Esophagus (tissue), 2 donors: ENCODE measurements around the gene HAPLN3. TPM values are rescaled to one million over a fixed set of nuclear protein-coding genes. Genes with fewer than 3 reads are reported as not detected.

Experiments
- H3K27ac ChIP-seq, 2 donors: one replicate each; pipeline ENCODE4 v1.5.1; 2013; ENCODE audit warnings: low read depth in 2 of 2, mild to moderate bottlenecking in 2 of 2, inconsistent platforms in 1 of 2, low read length in 1 of 2, moderate library complexity in 1 of 2
- H3K27me3 ChIP-seq, 2 donors: one replicate each; pipeline ENCODE4 v1.6.1; 2013; ENCODE audit warnings: low read length in 2 of 2, control low read depth in 1 of 2, mild to moderate bottlenecking in 1 of 2; ENCODE audit not compliant: insufficient read depth in 2 of 2, control insufficient read depth in 1 of 2
- H3K36me3 ChIP-seq, 2 donors: one replicate each; pipeline ENCODE4 v1.6.1; 2013; ENCODE audit warnings: low read length in 1 of 2; ENCODE audit not compliant: control insufficient read depth in 2 of 2, insufficient read depth in 2 of 2
- H3K4me1 ChIP-seq, 2 donors: one replicate each; pipeline ENCODE4 v1.6.1; 2013; ENCODE audit warnings: low read length in 1 of 2; ENCODE audit not compliant: control insufficient read depth in 2 of 2, insufficient read depth in 2 of 2
- H3K4me3 ChIP-seq, 2 donors: one replicate each; pipeline ENCODE4 v1.5.1; 2013; ENCODE audit warnings: low read length in 2 of 2, mild to moderate bottlenecking in 2 of 2, low read depth in 1 of 2, moderate library complexity in 1 of 2
- H3K9me3 ChIP-seq, 2 donors: one replicate each; pipeline ENCODE4 v1.6.1; 2013; ENCODE audit warnings: mild to moderate bottlenecking in 2 of 2, low read depth in 1 of 2, low read length in 1 of 2, moderate library complexity in 1 of 2; ENCODE audit not compliant: control insufficient read depth in 2 of 2, insufficient read depth in 1 of 2
- WGBS, 2 donors: extraction: QIAGEN DNeasy Blood & Tissue Kit; methylation state at CpG; one replicate each; pipeline ENCODE4 v1.1.7; 2013; 5-methylcytosine and 5-hydroxymethylcytosine counted together
- polyA plus RNA-seq, 2 donors: library from polyadenylated mRNA; stranded (reverse); fragments of 200-250 nt; gene quantifications; one replicate each; pipeline ENCODE4 v1.2.3, GENCODE V29; 2013
- donor health status: healthy with polysubstance abuse.
- donor health status: Bipolar disorder and iron deficiency.

Gene HAPLN3
- polyA plus RNA-seq, 2 donors = 3.2 to 5.5 TPM

GRCh38 chr15:88858934-88859333 lies 36.4 kb downstream of the HAPLN3 start:
- H3K4me1 ChIP-seq = no peaks in the 10 kb centered on the region
- no peaks in the 10 kb centered on the region for H3K27me3 ChIP-seq
- peaks cover 3 to 4% of the 10 kb centered on the region in 2 donors for H3K9me3 ChIP-seq
- H3K4me3 ChIP-seq = no peak overlapping the region
- 87 to 88% methylated on average over 11 of the region's 11 CpGs for WGBS, 2 donors
- no peak overlapping the region for H3K27ac ChIP-seq
- H3K36me3 ChIP-seq = no peaks in the 10 kb centered on the region

GRCh38 chr15:88852476-88852875 lies 42.9 kb downstream of the HAPLN3 start:
- Histone ChIP-seq H3K36me3 (no peaks in the 10 kb centered on the region), H3K27ac (no peak overlapping the region), H3K4me3 (no peak overlapping the region), H3K4me1 (no peaks in the 10 kb centered on the region), H3K27me3 (no peaks in the 10 kb centered on the region), H3K9me3 (peaks cover 3 to 8% of the 10 kb centered on the region in 2 donors)

- no peaks in the 10 kb centered on the region for H3K4me1 ChIP-seq
- H3K4me3 ChIP-seq = no peak overlapping the region
- no peaks in the 10 kb centered on the region for H3K36me3 ChIP-seq
- peaks cover 0 to 4% of the 10 kb centered on the region in 2 donors for H3K9me3 ChIP-seq
- 82 to 84% methylated on average over 22 of the region's 22 CpGs for WGBS, 2 donors
- H3K27me3 ChIP-seq = no peaks in the 10 kb centered on the region
- no peak overlapping the region for H3K27ac ChIP-seq
Observed at GRCh38 chr15:88849376-88850072, 45.8 kb downstream of the HAPLN3 start.

- Histone ChIP-seq H3K36me3 (no peaks in the 10 kb centered on the region), H3K9me3 (peaks cover 0 to 4% of the 10 kb centered on the region in 2 donors), H3K4me1 (no peaks in the 10 kb centered on the region), H3K27me3 (no peaks in the 10 kb centered on the region), H3K27ac (no peak overlapping the region), H3K4me3 (no peak overlapping the region)
- WGBS, 2 donors = 81 to 88% methylated on average over 3 of the region's 3 CpGs
Observed at GRCh38 chr15:88848203-88848602, 47.1 kb downstream of the HAPLN3 start.

- H3K27ac ChIP-seq = no peak overlapping the region
- no peaks in the 10 kb centered on the region for H3K27me3 ChIP-seq
- 78 to 80% methylated on average over 20 of the region's 20 CpGs for WGBS, 2 donors
- H3K36me3 ChIP-seq = no peaks in the 10 kb centered on the region
- no peaks in the 10 kb centered on the region for H3K4me1 ChIP-seq
- H3K4me3 ChIP-seq = no peak overlapping the region
- peaks cover 0 to 4% of the 10 kb centered on the region in 2 donors for H3K9me3 ChIP-seq
Observed at GRCh38 chr15:88847144-88847543, 48.2 kb downstream of the HAPLN3 start.

- Histone ChIP-seq H3K27ac (no peak overlapping the region), H3K4me3 (no peak overlapping the region), H3K27me3 (no peaks in the 10 kb centered on the region), H3K4me1 (no peaks in the 10 kb centered on the region), H3K36me3 (no peaks in the 10 kb centered on the region), H3K9me3 (no peaks in the 10 kb centered on the region)
- WGBS, 2 donors = 87 to 88% methylated on average over 15 of the region's 15 CpGs
Observed at GRCh38 chr15:88845616-88846015, 49.7 kb downstream of the HAPLN3 start.

GRCh38 chr15:88844749-88845386 lies 50.5 kb downstream of the HAPLN3 start:
- WGBS, 2 donors = 47 to 50% methylated on average over 5 of the region's 5 CpGs
- Histone ChIP-seq H3K36me3 (no peaks in the 10 kb centered on the region), H3K9me3 (no peaks in the 10 kb centered on the region), H3K4me1 (no peaks in the 10 kb centered on the region), H3K27me3 (no peaks in the 10 kb centered on the region), H3K27ac (no peak overlapping the region), H3K4me3 (no peak overlapping the region)

- no peak overlapping the region for H3K4me3 ChIP-seq
- no peaks in the 10 kb centered on the region for H3K27me3 ChIP-seq
- no peak overlapping the region for H3K27ac ChIP-seq
- no peaks in the 10 kb centered on the region for H3K36me3 ChIP-seq
- no peaks in the 10 kb centered on the region for H3K9me3 ChIP-seq
- no peaks in the 10 kb centered on the region for H3K4me1 ChIP-seq
- 91 to 93% methylated on average over 21 of the region's 21 CpGs for WGBS, 2 donors
Observed at GRCh38 chr15:88843334-88843733, 52.0 kb downstream of the HAPLN3 start.

- Histone ChIP-seq H3K27me3 (no peaks in the 10 kb centered on the region), H3K4me1 (no peaks in the 10 kb centered on the region), H3K9me3 (no peaks in the 10 kb centered on the region), H3K36me3 (no peaks in the 10 kb centered on the region), H3K27ac (no peak overlapping the region), H3K4me3 (no peak overlapping the region)
- 85 to 89% methylated on average over 4 of the region's 4 CpGs for WGBS, 2 donors
Observed at GRCh38 chr15:88842156-88842555, 53.2 kb downstream of the HAPLN3 start.

GRCh38 chr15:88841236-88841635 lies 54.1 kb downstream of the HAPLN3 start:
- Histone ChIP-seq H3K27ac (no peak overlapping the region), H3K4me3 (no peak overlapping the region), H3K9me3 (no peaks in the 10 kb centered on the region), H3K27me3 (no peaks in the 10 kb centered on the region), H3K36me3 (no peaks in the 10 kb centered on the region), H3K4me1 (no peaks in the 10 kb centered on the region)
- WGBS, 2 donors = 76 to 81% methylated on average over 1 of the region's 1 CpG
